ENCODE data around the gene LRFN2. TPM values are rescaled to one million over a fixed set of nuclear protein-coding genes. Genes with fewer than 3 reads are reported as not detected.

LRFN2 gene
- total and polyA plus RNA-seq, 4 donors: under 0.01 to 0.01 TPM; not detected in 2

GRCh38 chr6:40480678-40481077 lies 106.5 kb downstream of the LRFN2 start:
- 97% methylated on average over 2 of the region's 2 CpGs for WGBS
- DNase-seq (ENCODE audit: low spot score): no peak
- Histone ChIP-seq H3K36me3 (ENCODE audit: control insufficient read depth in 4 of 4, insufficient read depth in 3 of 4, low read depth in 1 of 4, low read length in 3 of 4) (no peaks in the 10 kb centered on the region), H3K27ac (ENCODE audit: low read depth in 1 of 2, low read length in 2 of 2) (no peak overlapping the region), H3K27me3 (ENCODE audit: control insufficient read depth in 4 of 4, insufficient read depth in 4 of 4, low read length in 3 of 4) (peaks cover 0 to 2% (median under 1%) of the 10 kb centered on the region in 4 donors), H3K4me3 (ENCODE audit: low read depth in 1 of 3, low read length in 3 of 3) (no peak overlapping the region), H3K4me1 (ENCODE audit: control insufficient read depth in 4 of 4, insufficient read depth in 4 of 4, low read length in 3 of 4) (no peaks in the 10 kb centered on the region), H3K9me3 (ENCODE audit: control insufficient read depth in 4 of 4, low read length in 3 of 4) (no peaks in the 10 kb centered on the region), H3K9ac (ENCODE audit: low read depth in 1 of 2, low read length in 2 of 2) (no peak overlapping the region)
- TF ChIP-seq HNF4G (IDR thresholded peaks at IDR 0.05): no peak
- no peak for TF ChIP-seq GABPA (IDR thresholded peaks at IDR 0.05 in 1 of 2, conservative IDR thresholded peaks at IDR 0.05 in 1 of 2)
- TF ChIP-seq ZBTB33 (IDR thresholded peaks at IDR 0.05): no peak
- TF ChIP-seq TAF1 (conservative IDR thresholded peaks at IDR 0.05): no peak
- TF ChIP-seq NR2F2 (IDR thresholded peaks at IDR 0.05): no peak
- TF ChIP-seq YY1 (IDR thresholded peaks at IDR 0.05): no peak
- no peak for TF ChIP-seq REST (IDR thresholded peaks at IDR 0.05)
- no peak for TF ChIP-seq JUND (IDR thresholded peaks at IDR 0.05)
- TF ChIP-seq MAX (IDR thresholded peaks at IDR 0.05): no peak
- TF ChIP-seq RXRA (IDR thresholded peaks at IDR 0.05): no peak

- Histone ChIP-seq H3K27ac (ENCODE audit: low read depth in 1 of 2, low read length in 2 of 2) (no peak overlapping the region), H3K36me3 (ENCODE audit: control insufficient read depth in 4 of 4, insufficient read depth in 3 of 4, low read depth in 1 of 4, low read length in 3 of 4) (no peaks in the 10 kb centered on the region), H3K27me3 (ENCODE audit: control insufficient read depth in 4 of 4, insufficient read depth in 4 of 4, low read length in 3 of 4) (peaks cover 0 to 2% (median under 1%) of the 10 kb centered on the region in 4 donors), H3K9ac (ENCODE audit: low read depth in 1 of 2, low read length in 2 of 2) (no peak overlapping the region), H3K4me3 (ENCODE audit: low read depth in 1 of 3, low read length in 3 of 3) (no peak overlapping the region), H3K9me3 (ENCODE audit: control insufficient read depth in 4 of 4, low read length in 3 of 4) (no peaks in the 10 kb centered on the region), H3K4me1 (ENCODE audit: control insufficient read depth in 4 of 4, insufficient read depth in 4 of 4, low read length in 3 of 4) (no peaks in the 10 kb centered on the region)
- no peak for TF ChIP-seq CTCF (IDR thresholded peaks at IDR 0.05; ENCODE audit: low read depth, low read length, missing input control)
- TF ChIP-seq ZBTB33 (IDR thresholded peaks at IDR 0.05): no peak
- no peak for TF ChIP-seq FOXA2 (IDR thresholded peaks at IDR 0.05)
- 81% methylated on average over 7 of the region's 7 CpGs for WGBS
- no peak for DNase-seq (ENCODE audit: low spot score)
Observed at GRCh38 chr6:40479706-40480105, 107.5 kb downstream of the LRFN2 start.
